ENCODE measurements around the gene ZGPAT. TPM values are rescaled to one million over a fixed set of nuclear protein-coding genes. Genes with fewer than 3 reads are reported as not detected.

The ZGPAT gene
- total and polyA plus RNA-seq, 2 of the 13 experiments (the other 11 are each of a cell fraction or from before 2014, with no cell fraction given) = 23.0 to 41.9 TPM

GRCh38 chr20:63662813-63663189, 45.0 kb upstream of the ZGPAT start:
- TF ChIP-seq NFE2L2 (IDR thresholded peaks at IDR 0.05; ENCODE audit: low read length) = no peak
- no peak for TF ChIP-seq ZNF367 (CRISPR knock-in tag; IDR thresholded peaks at IDR 0.05; ENCODE audit: borderline replicate concordance)
- 0 out of 2 replicates have a peak, but pooled peaks have one; percentile 10 for TF ChIP-seq HIVEP1 (CRISPR knock-in tag; IDR thresholded peaks at IDR 0.05)
- no peak for TF ChIP-seq ZNF597 (CRISPR knock-in tag; IDR thresholded peaks at IDR 0.05)
- Histone ChIP-seq H3K4me3 (replicated peaks in 1 of 3; ENCODE audit: insufficient read depth in 1 of 3, low read depth in 2 of 3, low read length in 3 of 3) (no peak overlapping the region), H3K27ac (ENCODE audit: extremely low read length, insufficient read depth, low read length) (no peak overlapping the region), H3K27me3 (ENCODE audit: control insufficient read depth in 1 of 2, insufficient read depth in 2 of 2, low read length in 2 of 2) (no peaks in the 10 kb centered on the region; a peak in 1 of 5 replicates), H3K36me3 (replicated peaks in 1 of 2; ENCODE audit: control insufficient read depth in 1 of 2, insufficient read depth in 2 of 2, low read length in 2 of 2) (peaks cover 33 to 53% of the 10 kb centered on the region in 2 experiments), H3K9me3 (ENCODE audit: low read length) (no peaks in the 10 kb centered on the region), H2AFZ (ENCODE audit: low read length) (no peak overlapping the region), H3K79me2 (ENCODE audit: insufficient read depth, low read length) (peaks cover 17% of the 10 kb centered on the region), H3K4me2 (ENCODE audit: low read depth, low read length) (no peak overlapping the region), H4K20me1 (ENCODE audit: insufficient read depth, low read length) (no peaks in the 10 kb centered on the region), H3K4me1 (ENCODE audit: insufficient read depth, low read length) (peaks cover 20% of the 10 kb centered on the region), H3K9ac (ENCODE audit: insufficient read depth, low read depth, low read length) (no peak overlapping the region)
- 97% methylated on average over 8 of the region's 9 CpGs for WGBS (ENCODE audit: low lambda C conversion rate)
- in situ Hi-C loops (cut with HindIII; ENCODE audit: extremely low pct_ligation_motif_present, low pct_unique_long_range_greater_than_20kb) = no loop called here
- no peak for ATAC-seq
- ChIA-PET CTCF (ENCODE audit: low intra/inter-chr PET ratio, low total read pairs) (no interaction called here), POLR2A (no interaction called here)
- no peak for FAIRE-seq
- intact Hi-C loops (cut with micrococcal nuclease; ENCODE audit: unreplicated experiment) = no loop called here
- no peak for DNase-seq (ENCODE audit: low spot score)
- BruUV-seq (replicated peaks) = no TSS peak

- peaks cover 20% of the 10 kb centered on the region for H3K4me1 ChIP-seq (ENCODE audit: insufficient read depth, low read length)
- H3K36me3 ChIP-seq (replicated peaks in 1 of 2; ENCODE audit: control insufficient read depth in 1 of 2, insufficient read depth in 2 of 2, low read length in 2 of 2) = peaks cover 39 to 60% of the 10 kb centered on the region in 2 experiments
- no peak for DNase-seq (ENCODE audit: low spot score)
- H3K9me3 ChIP-seq (ENCODE audit: low read length) = no peaks in the 10 kb centered on the region
- intact Hi-C loops (cut with micrococcal nuclease; ENCODE audit: unreplicated experiment) (no loop called here), in situ Hi-C loops (cut with HindIII; ENCODE audit: extremely low pct_ligation_motif_present, low pct_unique_long_range_greater_than_20kb) (no loop called here)
- H3K27ac ChIP-seq (ENCODE audit: extremely low read length, insufficient read depth, low read length) = no peak overlapping the region
- TF ChIP-seq ZBED4 (CRISPR knock-in tag; IDR thresholded peaks at IDR 0.05; ENCODE audit: borderline replicate concordance) (no peak), AGO2 (optimal IDR thresholded peaks at IDR 0.05; ENCODE audit: low read depth, low read length) (peak; percentile 38)
- H3K4me3 ChIP-seq (replicated peaks in 1 of 3; ENCODE audit: insufficient read depth in 1 of 3, low read depth in 2 of 3, low read length in 3 of 3) = no peak overlapping the region
- peaks cover 17% of the 10 kb centered on the region for H3K79me2 ChIP-seq (ENCODE audit: insufficient read depth, low read length)
- H2AFZ ChIP-seq (ENCODE audit: low read length) = no peak overlapping the region
- WGBS (ENCODE audit: low lambda C conversion rate) = 96% methylated on average over 26 of the region's 26 CpGs
- POLR2A ChIA-PET = no interaction called here
- no peaks in the 10 kb centered on the region; a peak in 1 of 5 replicates for H3K27me3 ChIP-seq (ENCODE audit: control insufficient read depth in 1 of 2, insufficient read depth in 2 of 2, low read length in 2 of 2)
- no TSS peak for BruUV-seq (replicated peaks)
- H3K9ac ChIP-seq (ENCODE audit: insufficient read depth, low read depth, low read length) = no peak overlapping the region
- H4K20me1 ChIP-seq (ENCODE audit: insufficient read depth, low read length) = no peaks in the 10 kb centered on the region
- H3K4me2 ChIP-seq (ENCODE audit: low read depth, low read length) = no peak overlapping the region
- no peak for FAIRE-seq
- CTCF ChIA-PET (ENCODE audit: low intra/inter-chr PET ratio, low total read pairs) = no interaction called here
- ATAC-seq = no peak
Observed at GRCh38 chr20:63663332-63664066, 44.3 kb upstream of the ZGPAT start.
